Loucy (cell line): ENCODE results near the gene MTA1.

ENCODE experiments used
- H2AFZ ChIP-seq: fragments of 200-600 bp; sonication (generic); 2 replicates; pipeline ENCODE4 v1.6.0; 2016; ENCODE audit warnings: antibody characterized with exemption, mild to moderate bottlenecking, low read length, moderate library complexity
- H3F3A ChIP-seq: fragments of 200-600 bp; 2 replicates; pipeline ENCODE4 v1.6.0; 2016; ENCODE audit warnings: antibody characterized with exemption, low read depth, mild to moderate bottlenecking
- H3K27me3 ChIP-seq: fragments of 200-600 bp; sonication (generic); 2 replicates; pipeline ENCODE4 v1.6.1; 2014; ENCODE audit warnings: low read length, mild to moderate bottlenecking; ENCODE audit not compliant: insufficient read depth, poor library complexity, severe bottlenecking
- H3K36me3 ChIP-seq: fragments of 200-600 bp; sonication (generic); 2 replicates; pipeline ENCODE4 v1.6.1; 2016; ENCODE audit warnings: low read length; ENCODE audit not compliant: insufficient read depth
- H3K4me1 ChIP-seq: fragments of 200-600 bp; sonication (generic); 2 replicates; pipeline ENCODE4 v1.5.1; 2014; ENCODE audit warnings: low read length, mild to moderate bottlenecking; ENCODE audit not compliant: insufficient read depth, poor library complexity, severe bottlenecking
- H3K4me2 ChIP-seq: fragments of 200-600 bp; sonication (generic); 2 replicates; pipeline ENCODE4 v1.6.0; 2014; ENCODE audit warnings: antibody characterized with exemption, low read length, low read depth, mild to moderate bottlenecking; ENCODE audit not compliant: poor library complexity, severe bottlenecking
- H3K4me3 ChIP-seq: fragments of 200-600 bp; sonication (generic); 2 replicates; pipeline ENCODE4 v1.5.1; 2014; ENCODE audit warnings: low read length, mild to moderate bottlenecking, mixed read lengths; ENCODE audit not compliant: poor library complexity, severe bottlenecking
- H3K79me2 ChIP-seq: fragments of 200-600 bp; sonication (generic); 2 replicates; pipeline ENCODE4 v1.6.1; 2014; ENCODE audit warnings: low read length; ENCODE audit not compliant: insufficient read depth
- H3K9ac ChIP-seq: fragments of 200-600 bp; sonication (generic); 2 replicates; pipeline ENCODE4 v1.6.0; 2014; ENCODE audit warnings: mild to moderate bottlenecking, low read depth, low read length, moderate library complexity; ENCODE audit not compliant: poor library complexity, severe bottlenecking
- H3K9me2 ChIP-seq: fragments of 200-600 bp; sonication (generic); replicated peaks from 2 replicates; pipeline ENCODE4 v1.6.1; 2016; ENCODE audit warnings: low read depth, low read length, mixed read lengths
- H3K9me3 ChIP-seq: fragments of 200-600 bp; sonication (generic); 2 replicates; pipeline ENCODE4 v1.6.1; 2014; ENCODE audit warnings: mild to moderate bottlenecking, antibody characterized with exemption, low read length, low read depth; ENCODE audit not compliant: insufficient read depth
- H4K20me1 ChIP-seq: fragments of 200-600 bp; sonication (generic); 2 replicates; pipeline ENCODE4 v1.6.0; 2014; ENCODE audit warnings: antibody characterized with exemption, low read length, mild to moderate bottlenecking; ENCODE audit not compliant: insufficient read depth, poor library complexity, severe bottlenecking
- EZH2phosphoT487 ChIP-seq: fragments of 200-600 bp; IDR thresholded peaks from 2 replicates; pipeline ENCODE4 v1.6.1; 2018; ENCODE audit warnings: antibody characterized with exemption, mild to moderate bottlenecking, moderate library complexity, borderline replicate concordance
- TF ChIP-seq, protein P1 (sequence below): fragments of 200-600 bp; sonication (generic); conservative IDR thresholded peaks from 2 replicates; pipeline ENCODE4 v1.5.1; 2014; ENCODE audit warnings: mild to moderate bottlenecking, antibody characterized with exemption, low read length

The MTA1 gene

GRCh38 chr14:105471297-105471821, 51.7 kb downstream of the MTA1 start:
- Histone ChIP-seq H3K79me2 (no peaks in the 10 kb centered on the region), H3K9me2 (no peaks in the 10 kb centered on the region), H3K4me3 (no peak overlapping the region), H3K27me3 (no peaks in the 10 kb centered on the region), H3F3A (no peaks in the 10 kb centered on the region), H3K36me3 (peaks cover 6% of the 10 kb centered on the region; the same call in 1 of the 2 replicates), H4K20me1 (no peaks in the 10 kb centered on the region), H2AFZ (no peak overlapping the region), H3K9ac (no peak overlapping the region), H3K9me3 (no peaks in the 10 kb centered on the region), H3K4me2 (no peak overlapping the region), H3K4me1 (peaks cover 5% of the 10 kb centered on the region)
- TF ChIP-seq, protein P1, sequence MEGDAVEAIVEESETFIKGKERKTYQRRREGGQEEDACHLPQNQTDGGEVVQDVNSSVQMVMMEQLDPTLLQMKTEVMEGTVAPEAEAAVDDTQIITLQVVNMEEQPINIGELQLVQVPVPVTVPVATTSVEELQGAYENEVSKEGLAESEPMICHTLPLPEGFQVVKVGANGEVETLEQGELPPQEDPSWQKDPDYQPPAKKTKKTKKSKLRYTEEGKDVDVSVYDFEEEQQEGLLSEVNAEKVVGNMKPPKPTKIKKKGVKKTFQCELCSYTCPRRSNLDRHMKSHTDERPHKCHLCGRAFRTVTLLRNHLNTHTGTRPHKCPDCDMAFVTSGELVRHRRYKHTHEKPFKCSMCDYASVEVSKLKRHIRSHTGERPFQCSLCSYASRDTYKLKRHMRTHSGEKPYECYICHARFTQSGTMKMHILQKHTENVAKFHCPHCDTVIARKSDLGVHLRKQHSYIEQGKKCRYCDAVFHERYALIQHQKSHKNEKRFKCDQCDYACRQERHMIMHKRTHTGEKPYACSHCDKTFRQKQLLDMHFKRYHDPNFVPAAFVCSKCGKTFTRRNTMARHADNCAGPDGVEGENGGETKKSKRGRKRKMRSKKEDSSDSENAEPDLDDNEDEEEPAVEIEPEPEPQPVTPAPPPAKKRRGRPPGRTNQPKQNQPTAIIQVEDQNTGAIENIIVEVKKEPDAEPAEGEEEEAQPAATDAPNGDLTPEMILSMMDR: 0 out of 2 replicates have a peak, but pooled peaks have one; percentile 15
- TF ChIP-seq EZH2phosphoT487: no peak

DNA sequence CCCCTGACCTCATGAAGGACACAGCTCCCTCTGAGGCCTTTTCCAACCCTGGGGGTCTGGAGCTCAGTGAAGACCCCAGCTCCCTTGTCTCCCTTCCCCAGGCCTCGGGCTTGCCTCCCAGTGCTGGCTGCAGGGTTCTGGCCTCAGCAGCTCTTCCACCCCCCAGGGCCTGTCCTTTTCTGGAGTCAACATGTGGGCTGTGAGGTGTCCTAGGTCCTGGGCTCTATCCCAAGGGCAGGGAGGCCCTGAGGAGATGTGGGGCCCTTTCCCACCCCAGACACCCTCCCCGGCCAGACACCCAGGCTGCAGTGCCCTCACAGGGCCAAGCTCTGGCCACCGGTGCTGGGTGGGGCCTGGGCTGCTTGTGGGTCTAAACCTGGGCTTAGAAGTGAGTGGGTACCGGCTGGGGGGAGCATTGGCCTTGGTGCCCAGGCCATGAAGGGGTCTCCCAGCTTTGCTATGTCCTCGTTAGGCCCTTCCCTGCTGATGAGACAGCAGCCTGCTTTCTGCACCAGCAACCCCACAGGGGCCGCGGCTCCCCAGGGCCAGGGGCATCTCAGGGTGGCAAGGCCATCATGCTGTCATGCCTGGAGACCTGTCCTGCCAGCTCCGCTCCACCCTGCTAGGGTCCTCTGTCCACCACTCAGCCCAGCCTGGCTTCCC, 52.3 kb downstream of the MTA1 start:
- Histone ChIP-seq H3K27me3 (no peaks in the 10 kb centered on the region), H3K79me2 (no peaks in the 10 kb centered on the region), H3K4me1 (peaks cover 5% of the 10 kb centered on the region), H3K4me3 (no peak overlapping the region), H3K9me3 (no peaks in the 10 kb centered on the region), H3K9me2 (no peaks in the 10 kb centered on the region), H3F3A (no peaks in the 10 kb centered on the region), H3K4me2 (no peak overlapping the region), H3K36me3 (peaks cover 6% of the 10 kb centered on the region; the same call in 1 of the 2 replicates), H3K9ac (no peak overlapping the region), H4K20me1 (no peaks in the 10 kb centered on the region), H2AFZ (no peak overlapping the region)
- TF ChIP-seq, protein P1: no peak
- no peak for TF ChIP-seq EZH2phosphoT487

DNA sequence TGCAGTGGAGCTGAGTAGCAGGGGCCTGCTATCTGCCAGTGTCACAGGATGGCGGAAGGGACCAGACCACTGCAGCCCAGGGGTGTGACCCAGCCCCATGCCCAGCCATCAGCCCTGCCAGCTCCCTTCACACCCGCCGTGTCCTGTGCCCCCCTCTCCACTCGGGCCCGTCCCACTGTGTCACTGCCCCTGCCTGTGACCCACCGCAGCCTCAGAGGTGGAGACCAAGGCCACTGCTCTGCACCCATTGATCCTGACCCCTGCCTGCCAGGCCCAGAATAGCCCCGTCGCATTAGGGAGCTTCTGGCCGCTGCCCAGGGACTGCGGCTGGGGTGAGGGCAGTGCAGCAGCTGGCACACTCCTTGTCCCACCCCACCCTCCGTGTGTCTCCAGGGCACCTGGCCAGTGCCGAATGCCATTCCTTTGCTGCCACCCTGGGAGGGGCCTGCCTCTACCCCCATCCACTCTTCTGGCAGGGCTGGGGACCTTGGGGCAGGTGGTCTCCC, 52.9 kb downstream of the MTA1 start:
- H3K27me3 ChIP-seq: no peaks in the 10 kb centered on the region
- no peaks in the 10 kb centered on the region for H3K9me3 ChIP-seq
- peaks cover 5% of the 10 kb centered on the region for H3K4me1 ChIP-seq
- H3K79me2 ChIP-seq: no peaks in the 10 kb centered on the region
- H3K36me3 ChIP-seq: peaks cover 3% of the 10 kb centered on the region; the same call in 1 of the 2 replicates
- no peak overlapping the region for H3K4me3 ChIP-seq
- no peak overlapping the region for H3K4me2 ChIP-seq
- TF ChIP-seq EZH2phosphoT487: no peak
- TF ChIP-seq, protein P1: no peak
- no peaks in the 10 kb centered on the region for H4K20me1 ChIP-seq
- no peaks in the 10 kb centered on the region for H3F3A ChIP-seq
- no peak overlapping the region for H3K9ac ChIP-seq
- no peak overlapping the region for H2AFZ ChIP-seq
- H3K9me2 ChIP-seq: no peaks in the 10 kb centered on the region
